GM12878 (cell line): ENCODE results near the gene SNAI1. TPM values are rescaled to one million over a fixed set of nuclear protein-coding genes. Genes with fewer than 3 reads are reported as not detected.
A peak's percentile ranks its signal among the peaks of the same experiment; 100 is the strongest.

ENCODE experiments used
- ATAC-seq: fragments of 200-7000 bp; cut with Tn5 transposase; 3 replicates; pipeline ENCODE4 v1.9.1; 2020; ENCODE audit warnings: mild to moderate bottlenecking, moderate library complexity
- BruUV-seq: library from RNA; stranded (reverse); fragments of 400-500 nt; replicated peaks from 2 replicates; lab custom pipeline; 2021; lab: Mats Ljungman, UMichigan
- CTCF ChIA-PET: fragments of 300-600 bp; sonication (Branson Sonifier 250); formaldehyde crosslinking; extraction: SDS; loops from one replicate; lab custom pipeline; 2021; ENCODE audit warnings: inconsistent platforms; lab: Yijun Ruan, JAX
- POLR2A ChIA-PET: fragments of 350-600 bp; formaldehyde crosslinking; extraction: SDS; loops from one replicate; lab custom pipeline; 2021; ENCODE audit warnings: inconsistent platforms; lab: Charles Lee
- RAD21 ChIA-PET: fragments of 300-600 bp; sonication (Branson Sonifier 250); formaldehyde crosslinking; loops from one replicate; lab custom pipeline; 2023; ENCODE audit warnings: antibody characterized with exemption; ENCODE audit not compliant: unreplicated experiment; lab: Charles Lee
- SMC1A ChIA-PET: fragments of 300-600 bp; sonication (Branson Sonifier 250); formaldehyde crosslinking; loops from one replicate; lab custom pipeline; 2023; ENCODE audit not compliant: unreplicated experiment, uncharacterized antibody; lab: Charles Lee
- DNase-seq: peaks from one replicate; pipeline ENCODE4 v3.0.0-alpha.2; 2011; ENCODE audit warnings: low read depth, low spot score
- FAIRE-seq: peaks from 3 replicates; lab custom pipeline; 2011; peaks lifted over from hg19 to GRCh38; lab: Jason Lieb, UNC
- H2AFZ ChIP-seq: 2 replicates; pipeline ENCODE4 v1.6.0; 2011; ENCODE audit warnings: low read depth, low read length, control low read depth; ENCODE audit not compliant: control insufficient read depth
- H3K27ac ChIP-seq: 2 replicates; pipeline ENCODE4 v1.5.1; 2011; ENCODE audit warnings: control low read depth; ENCODE audit not compliant: control insufficient read depth, insufficient read depth
- H3K27me3 ChIP-seq, 2 experiments: replicated peaks in 1 of 2; 2 replicates each; pipeline versions ENCODE4 v1.6.0 to v1.6.1; 2011; ENCODE audit warnings: low read length in 1 of 2; ENCODE audit not compliant: control insufficient read depth in 2 of 2, insufficient read depth in 2 of 2
- H3K36me3 ChIP-seq, 2 experiments: 2 replicates each; pipeline ENCODE4 v1.5.1; 2011; ENCODE audit warnings: low read length in 1 of 2; ENCODE audit not compliant: control insufficient read depth in 2 of 2, insufficient read depth in 2 of 2
- H3K4me1 ChIP-seq: 2 replicates; pipeline ENCODE4 v1.6.1; 2011; ENCODE audit warnings: mild to moderate bottlenecking, low read length, moderate library complexity, mixed read lengths; ENCODE audit not compliant: control insufficient read depth, insufficient read depth
- H3K4me2 ChIP-seq: 2 replicates; pipeline ENCODE4 v1.6.0; 2011; ENCODE audit warnings: control low read depth; ENCODE audit not compliant: control insufficient read depth, insufficient read depth
- H3K4me3 ChIP-seq: fragments of 200-600 bp; sonication (generic); 2 replicates; pipeline ENCODE4 v1.5.1; 2016
- H3K79me2 ChIP-seq: 2 replicates; pipeline ENCODE4 v1.6.0; 2011; ENCODE audit warnings: low read length; ENCODE audit not compliant: control insufficient read depth, insufficient read depth
- H3K9ac ChIP-seq: 2 replicates; pipeline ENCODE4 v1.8.0; 2011; ENCODE audit warnings: low read length, control low read depth, mixed read lengths; ENCODE audit not compliant: control insufficient read depth, insufficient read depth
- H3K9me3 ChIP-seq: replicated peaks from 3 replicates; pipeline ENCODE4 v1.5.1; 2011; ENCODE audit warnings: mild to moderate bottlenecking, low read length; ENCODE audit not compliant: control insufficient read depth, insufficient read depth
- H4K20me1 ChIP-seq: 2 replicates; pipeline ENCODE4 v1.6.0; 2011; ENCODE audit not compliant: control insufficient read depth, insufficient read depth
- BHLHE40 ChIP-seq, 2 experiments: fragments of 450-650 bp in 1 of 2; IDR thresholded peaks; 2 replicates each; pipeline ENCODE4 v1.6.1; 2011 to 2017; ENCODE audit warnings: low read depth in 2 of 2, borderline replicate concordance in 1 of 2, improper control_type of control experiment in 1 of 2, low read length in 1 of 2, mild to moderate bottlenecking in 1 of 2
- EP300 ChIP-seq, 2 experiments: fragments of 150-350 bp in 1 of 2; IDR thresholded peaks; 2 replicates each; pipeline ENCODE4 v1.6.1; 2011 to 2012; ENCODE audit warnings: low read depth in 2 of 2, low read length in 2 of 2, borderline replicate concordance in 1 of 2, improper control_type of control experiment in 1 of 2, inconsistent platforms in 1 of 2; ENCODE audit not compliant: control insufficient read depth in 1 of 2
- HSF1 ChIP-seq: fragments of 150-350 bp; IDR thresholded peaks from 2 replicates; pipeline ENCODE4 v1.6.1; 2014; ENCODE audit warnings: mild to moderate bottlenecking, low read depth, low read length
- NKRF ChIP-seq: fragments of 450-650 bp; conservative IDR thresholded peaks from 2 replicates; pipeline ENCODE4 v1.6.1; 2017; ENCODE audit warnings: mild to moderate bottlenecking, moderate library complexity
- PKNOX1 ChIP-seq: fragments of 450-650 bp; IDR thresholded peaks from 2 replicates; pipeline ENCODE4 v1.6.1; 2016; ENCODE audit warnings: mild to moderate bottlenecking
- PML ChIP-seq: IDR thresholded peaks from 2 replicates; pipeline ENCODE4 v1.6.1; 2012; ENCODE audit warnings: low read length, inconsistent platforms
- POLR2AphosphoS2 ChIP-seq: IDR thresholded peaks from 2 replicates; pipeline ENCODE4 v1.6.1; 2011; ENCODE audit warnings: low read depth, mild to moderate bottlenecking, low read length, improper control_type of control experiment, moderate library complexity
- TARDBP ChIP-seq: IDR thresholded peaks from 2 replicates; pipeline ENCODE4 v1.6.1; 2016; ENCODE audit warnings: borderline replicate concordance
- ZNF217 ChIP-seq: fragments of 450-650 bp; IDR thresholded peaks from 2 replicates; pipeline ENCODE4 v1.6.1; 2017; ENCODE audit warnings: antibody characterized with exemption, mild to moderate bottlenecking
- ZNF384 ChIP-seq: IDR thresholded peaks from 2 replicates; pipeline ENCODE4 v1.6.1; 2012; ENCODE audit warnings: low read depth, mild to moderate bottlenecking, low read length, improper control_type of control experiment, borderline replicate concordance
- ZNF592 ChIP-seq: fragments of 450-650 bp; IDR thresholded peaks from 2 replicates; pipeline ENCODE4 v1.6.1; 2017; ENCODE audit warnings: mild to moderate bottlenecking, moderate library complexity
- WGBS: methylation state at CpG from one replicate; pipeline ENCODE4 v1.1.6; 2016; ENCODE audit warnings: low lambda C conversion rate; ENCODE audit not compliant: insufficient replicate concordance, insufficient coverage; ENCODE audit errors: missing lambda C conversion rate; 5-methylcytosine and 5-hydroxymethylcytosine counted together
- in situ Hi-C: fragments of 300-500 bp; cut with MboI; formaldehyde crosslinking; loops from 9 replicates; pipeline ENCODE4 v1.14.3; 2018; ENCODE audit warnings: mixed read lengths
- intact Hi-C: fragments of 100-400 bp; cut with micrococcal nuclease; formaldehyde crosslinking; loops from one replicate; pipeline ENCODE4 v1.14.2; 2022; ENCODE audit not compliant: unreplicated experiment
- polyA plus RNA-seq, 11 experiments: library from polyadenylated mRNA; depleted of rRNA in 4 of 11; unstranded in 6 of 11; stranded (reverse) in 5 of 11; fragments of >200 nt; fragmentation: Nextera tagmentation in 4 of 11; fragmentation: Illumina TruSeq in 1 of 11; extraction: Ambion mirVana in 4 of 11; extraction: Trizol in 1 of 11; gene quantifications; 1 replicate in 1 of 11; 2 replicates in 10 of 11; pipeline versions ENCODE4 v1.2.1 to v1.2.3, GENCODE V29; 2011 to 2016; ENCODE audit warnings: inconsistent platforms in 2 of 11, missing spikeins in 2 of 11, low read depth in 1 of 11
- total RNA-seq, 4 experiments: library from RNA; depleted of rRNA in 3 of 4; stranded (reverse); fragments of >200 nt in 3 of 4; fragmentation: Illumina TruSeq in 1 of 4; extraction: Trizol in 1 of 4; gene quantifications; 2 replicates each; pipeline versions ENCODE4 v1.2.1 to v1.2.3, GENCODE V29; 2013 to 2021

Gene SNAI1
- total and polyA plus RNA-seq, 10 of the 15 experiments (the other 5 are each of a cell fraction or from before 2014, with no cell fraction given), result 0.11 to 0.79 (median 0.24) TPM; not detected in 2

- POLR2A ChIA-PET, result interaction anchor here (0.7 to 1.8 kb wide), 7 partner anchors 17 to 225 kb away, joined by 3 to 11 read pairs (median 3); partner anchors contain the start of genes PEDS1 and SPATA2
- no peak for FAIRE-seq
- H3K79me2 ChIP-seq, result peaks cover 45% of the 10 kb centered on the region
- TF ChIP-seq HSF1 (0 out of 2 replicates have a peak, but pooled peaks have one; percentile 6), EP300 (IDR thresholded peaks at IDR 0.05; ENCODE audit: borderline replicate concordance in 1 of 2, control insufficient read depth in 1 of 2, low read depth in 2 of 2, low read length in 2 of 2) (no peak; a peak in 1 of 4 replicates), NKRF (peak; percentile 87), POLR2AphosphoS2 (peak; percentile 85), ZNF592 (no peak), TARDBP (no peak), PKNOX1 (peak; percentile 75), ZNF384 (no peak), BHLHE40 (IDR thresholded peaks at IDR 0.05; ENCODE audit: borderline replicate concordance in 1 of 2, low read depth in 2 of 2, low read length in 1 of 2) (peak; percentile 36 to 61; a peak in 3 of 4 replicates), ZNF217 (no peak), PML (0 out of 2 replicates have a peak, but pooled peaks have one; percentile 52)
Observed at GRCh38 chr20:49936153-49937026, 46.4 kb upstream of the SNAI1 start, which contains the start of gene RNF114. RNF114 (plus strand) TSS chr20:49936397; CDS start chr20:49936413, 16 bp downstream.

More at GRCh38 chr20:49936153-49937026, 46.4 kb upstream of the SNAI1 start, which contains the start of gene RNF114:
- ChIA-PET RAD21 (interaction anchor here (1.3 to 2.5 kb wide), 3 partner anchors 21 to 230 kb away, joined by 3 to 12 read pairs (median 9); partner anchors contain the start of gene SPATA2), CTCF (interaction anchor here (0.6 to 5.2 kb wide), 8 partner anchors 23 to 674 kb away, joined by 3 to 31 read pairs (median 12); no protein-coding TSS in a partner anchor), SMC1A (interaction anchor here (0.6 to 2.7 kb wide), 6 partner anchors 20 to 627 kb away, joined by 3 to 13 read pairs (median 5); no protein-coding TSS in a partner anchor)
- Histone ChIP-seq H3K4me1 (peaks cover 17% of the 10 kb centered on the region), H2AFZ (peak within 1 kb of the TSS; percentile 83), H3K4me3 (peak within 1 kb of the TSS; percentile 90), H3K9me3 (no peaks in the 10 kb centered on the region), H3K4me2 (peak within 1 kb of the TSS; percentile 88), H3K27me3 (no peaks in the 10 kb centered on the region), H3K27ac (peak within 1 kb of the TSS; percentile 85), H3K36me3 (peaks cover 0 to 4% of the 10 kb centered on the region in 2 experiments; a peak in 1 of 4 replicates), H4K20me1 (peaks cover under 1% of the 10 kb centered on the region; the same call in 1 of the 2 replicates), H3K9ac (peak within 1 kb of the TSS; percentile 87)
- in situ Hi-C loops, result no loop called here
- DNase-seq, result no peak
- no TSS peak for BruUV-seq
- intact Hi-C loops, result no loop called here
- under 1% methylated on average over 57 of the region's 79 CpGs for WGBS
- ATAC-seq, result peak; percentile 85
